ENCODE data around the gene ZSWIM3. TPM values are rescaled to one million over a fixed set of nuclear protein-coding genes. Genes with fewer than 3 reads are reported as not detected.

The ZSWIM3 gene
- total and polyA plus RNA-seq, 2 donors (not counting 3 experiments of a cell fraction or from before 2014, with no cell fraction given): 3.8 to 4.4 TPM

- dilution Hi-C loops (cut with MboI; ENCODE audit: extremely low pct_ligation_motif_present, low sequenced_read_pairs) (no loop called here), intact Hi-C loops (cut with micrococcal nuclease) (loop anchor here (2.0 kb wide), 1 partner anchor 113 kb away; the partner anchor contains the start of gene PCIF1)
- Histone ChIP-seq H4K20me1 (replicated peaks; ENCODE audit: control insufficient read depth, extremely low read depth, insufficient read depth, low read length) (no peaks in the 10 kb centered on the region), H3K9me3 (replicated peaks; ENCODE audit: control insufficient read depth, insufficient read depth, low read length) (no peaks in the 10 kb centered on the region), H3K9ac (replicated peaks; ENCODE audit: extremely low read depth, insufficient read depth, low read length) (no peak overlapping the region), H3K4me3 (replicated peaks in 1 of 3; ENCODE audit: insufficient read depth in 1 of 3, low read depth in 1 of 3, low read length in 3 of 3) (no peak overlapping the region), H3K79me2 (ENCODE audit: control insufficient read depth, insufficient read depth, low read length) (no peaks in the 10 kb centered on the region), H2AFZ (ENCODE audit: low read depth, low read length) (no peak overlapping the region), H3K4me2 (ENCODE audit: insufficient read depth, low read length) (no peak overlapping the region), H3K9me1 (replicated peaks; ENCODE audit: control insufficient read depth, extremely low read depth, insufficient read depth, low read length) (no peaks in the 10 kb centered on the region), H3K27ac (ENCODE audit: insufficient read depth, low read depth, low read length) (no peak overlapping the region), H3K36me3 (ENCODE audit: control insufficient read depth in 2 of 2, extremely low read depth in 1 of 2, insufficient read depth in 2 of 2, low read length in 2 of 2) (no peaks in the 10 kb centered on the region), H3K27me3 (ENCODE audit: control insufficient read depth in 2 of 2, insufficient read depth in 2 of 2, low read length in 2 of 2) (peaks cover 11 to 16% of the 10 kb centered on the region in 2 experiments), H3K4me1 (ENCODE audit: control insufficient read depth, extremely low read depth, insufficient read depth, low read length) (peaks cover 6% of the 10 kb centered on the region)
- no peak for DNase-seq (ENCODE audit: low read depth, low spot score)
- BruUV-seq (replicated peaks): no TSS peak
- TF ChIP-seq POLR2A (IDR thresholded peaks at IDR 0.05; ENCODE audit: low read depth, low read length): no peak
- TF ChIP-seq POLR2AphosphoS5 (IDR thresholded peaks at IDR 0.05; ENCODE audit: insufficient read depth, low read depth, low read length): no peak
- no peak for TF ChIP-seq EZH2 (IDR thresholded peaks at IDR 0.05; ENCODE audit: borderline replicate concordance, low read depth, low read length, severe bottlenecking)
- no peak for TF ChIP-seq JUN (IDR thresholded peaks at IDR 0.05; ENCODE audit: borderline replicate concordance, insufficient read depth, insufficient read length, low read depth)
- TF ChIP-seq CTCF (IDR thresholded peaks at IDR 0.05; ENCODE audit: extremely low read depth in 1 of 2, insufficient read depth in 1 of 2, low read depth in 1 of 2, low read length in 2 of 2): no peak
- no peak for TF ChIP-seq GATA2 (IDR thresholded peaks at IDR 0.05; ENCODE audit: insufficient read depth, insufficient read length, low read depth, low read length)
- no peak for TF ChIP-seq MAX (IDR thresholded peaks at IDR 0.05; ENCODE audit: insufficient read depth, insufficient read length)
- TF ChIP-seq FOS (IDR thresholded peaks at IDR 0.05; ENCODE audit: borderline replicate concordance, insufficient read depth, low read length): no peak
- ChIA-PET POLR2A (interaction anchor here (1.3 kb wide), 1 partner anchor 68 kb away, joined by 3 read pairs; no protein-coding TSS in a partner anchor), CTCF (interaction anchor here (0.5 to 3.8 kb wide), 7 partner anchors 8 to 710 kb away, joined by 3 to 13 read pairs (median 4); no protein-coding TSS in a partner anchor)
- no peak for FAIRE-seq
Measured at GRCh38 chr20:45821947-45822346, 35.5 kb upstream of the ZSWIM3 start.
